SU-DHL-6 (cell line): ENCODE measurements around the gene PDIK1L.

Experiments
- CTCF ChIP-seq: fragments of 200-600 bp; sonication (generic); IDR thresholded peaks from one replicate; pipeline ENCODE4 v1.5.1; 2017; ENCODE audit warnings: antibody characterized with exemption, mild to moderate bottlenecking, low read length, moderate library complexity; ENCODE audit not compliant: insufficient read depth, poor library complexity, severe bottlenecking
- EZH2phosphoT487 ChIP-seq: fragments of 200-600 bp; sonication (generic), shearing (Covaris generic); conservative IDR thresholded peaks from 2 replicates; pipeline ENCODE4 v1.6.1; 2018; ENCODE audit warnings: mild to moderate bottlenecking, antibody characterized with exemption, low read length, moderate library complexity, mixed read lengths

DNA sequence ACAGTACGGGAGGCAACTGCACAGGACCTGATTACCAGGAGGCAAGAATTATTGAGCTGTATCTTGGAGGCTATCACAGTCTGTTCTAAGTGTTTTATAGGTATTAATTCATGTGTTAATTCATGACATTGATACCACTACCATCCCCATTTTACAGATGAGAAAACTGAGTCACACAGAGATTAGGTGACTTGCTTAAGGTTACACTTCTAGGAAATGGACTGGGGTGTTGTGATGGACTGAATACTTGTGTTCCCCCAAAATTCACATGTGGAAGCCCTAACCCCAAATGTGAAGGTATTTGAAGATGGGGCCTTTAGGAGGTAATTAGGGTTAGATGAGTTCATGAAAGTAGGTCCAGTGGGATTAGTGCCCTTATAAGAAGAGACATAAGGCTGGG, 34.1 kb upstream of the PDIK1L start:
- TF ChIP-seq CTCF: no peak
- TF ChIP-seq EZH2phosphoT487: no peak
